H1 (cell line): ENCODE data around the gene NAGA. TPM values are rescaled to one million over a fixed set of nuclear protein-coding genes. Genes with fewer than 3 reads are reported as not detected.

Experiments
- ATF3 ChIP-seq: IDR thresholded peaks from 2 replicates; pipeline ENCODE4 v1.6.1; 2011; ENCODE audit warnings: low read depth, mild to moderate bottlenecking, low read length; ENCODE audit not compliant: insufficient read depth
- BCL11A ChIP-seq, 2 experiments: IDR thresholded peaks; one replicate each; pipeline ENCODE4 v1.6.1; 2011; ENCODE audit warnings: low read depth in 2 of 2, low read length in 2 of 2, mild to moderate bottlenecking in 2 of 2
- CREB1 ChIP-seq: IDR thresholded peaks from 2 replicates; pipeline ENCODE4 v1.6.1; 2012; ENCODE audit warnings: inconsistent platforms
- CTBP2 ChIP-seq: IDR thresholded peaks from 2 replicates; pipeline ENCODE4 v1.7.0; 2011; ENCODE audit warnings: borderline replicate concordance, mild to moderate bottlenecking, moderate library complexity, mixed read lengths, low read length; ENCODE audit not compliant: insufficient read depth, insufficient read length
- EP300 ChIP-seq, 2 experiments: IDR thresholded peaks; 1 replicate in 1 of 2; 2 replicates in 1 of 2; pipeline ENCODE4 v1.6.1; 2011 to 2012; ENCODE audit warnings: low read depth in 2 of 2, low read length in 2 of 2, mild to moderate bottlenecking in 2 of 2, borderline replicate concordance in 1 of 2, inconsistent platforms in 1 of 2, moderate library complexity in 1 of 2
- EZH2 ChIP-seq: fragments of 200-600 bp; sonication (generic); IDR thresholded peaks from 2 replicates; pipeline ENCODE4 v1.7.1; 2012; ENCODE audit warnings: low read depth, mild to moderate bottlenecking, moderate library complexity, low read length, inconsistent platforms; ENCODE audit not compliant: severe bottlenecking
- JUND ChIP-seq: IDR thresholded peaks from 2 replicates; pipeline ENCODE4 v1.6.1; 2011; ENCODE audit warnings: mild to moderate bottlenecking, improper control_type of control experiment, low read length
- KDM1A ChIP-seq: fragments of 200-600, 300-600 bp; sonication (generic); IDR thresholded peaks from 2 replicates; pipeline ENCODE4 v1.7.1; 2016; ENCODE audit warnings: mild to moderate bottlenecking, low read length, borderline replicate concordance
- KDM4A ChIP-seq: IDR thresholded peaks from one replicate; pipeline ENCODE4 v1.7.1; 2012; ENCODE audit warnings: low read depth, mild to moderate bottlenecking, moderate library complexity, low read length, inconsistent platforms; ENCODE audit not compliant: severe bottlenecking
- KDM5A ChIP-seq: fragments of 200-600 bp; IDR thresholded peaks from 2 replicates; pipeline ENCODE4 v1.7.1; 2012; ENCODE audit warnings: mild to moderate bottlenecking, low read length, inconsistent platforms, mixed read lengths
- MAFK ChIP-seq: IDR thresholded peaks from 2 replicates; pipeline ENCODE4 v1.6.1; 2012; ENCODE audit warnings: low read depth, mild to moderate bottlenecking, improper control_type of control experiment, low read length
- NRF1 ChIP-seq: IDR thresholded peaks from 2 replicates; pipeline ENCODE4 v1.6.1; 2011; ENCODE audit warnings: mild to moderate bottlenecking, low read depth, low read length, improper control_type of control experiment
- POLR2AphosphoS5 ChIP-seq: IDR thresholded peaks from 2 replicates; pipeline ENCODE4 v1.6.1; 2011; ENCODE audit warnings: low read depth, low read length
- RAD21 ChIP-seq, 2 experiments: IDR thresholded peaks in 1 of 2; conservative IDR thresholded peaks in 1 of 2; 2 replicates each; pipeline ENCODE4 v1.6.1; 2011; ENCODE audit warnings: low read depth in 2 of 2, low read length in 2 of 2, improper control_type of control experiment in 1 of 2, inconsistent platforms in 1 of 2, mild to moderate bottlenecking in 1 of 2, moderate library complexity in 1 of 2
- RBBP5 ChIP-seq: IDR thresholded peaks from 2 replicates; pipeline ENCODE4 v1.7.1; 2012; ENCODE audit warnings: low read depth, mild to moderate bottlenecking, inconsistent platforms, low read length, moderate library complexity, borderline replicate concordance
- RFX5 ChIP-seq: IDR thresholded peaks from 2 replicates; pipeline ENCODE4 v1.6.1; 2011; ENCODE audit warnings: low read depth, low read length, improper control_type of control experiment, borderline replicate concordance
- SAP30 ChIP-seq: fragments of 300-600 bp; sonication (generic); IDR thresholded peaks from 2 replicates; pipeline ENCODE4 v1.7.1; 2012; ENCODE audit warnings: low read length, moderate library complexity, mild to moderate bottlenecking, inconsistent platforms; ENCODE audit not compliant: insufficient read depth, insufficient replicate concordance
- SIN3A ChIP-seq, 2 experiments: IDR thresholded peaks in 1 of 2; conservative IDR thresholded peaks in 1 of 2; 2 replicates each; pipeline ENCODE4 v1.6.1; 2011 to 2012; ENCODE audit warnings: low read length in 2 of 2, improper control_type of control experiment in 1 of 2, low read depth in 1 of 2, mild to moderate bottlenecking in 1 of 2
- SP4 ChIP-seq: IDR thresholded peaks from 2 replicates; pipeline ENCODE4 v1.6.1; 2012; ENCODE audit warnings: low read length, inconsistent platforms
- TAF1 ChIP-seq: IDR thresholded peaks from 2 replicates; pipeline ENCODE4 v1.6.1; 2011; ENCODE audit warnings: mild to moderate bottlenecking, low read depth, low read length
- TBP ChIP-seq: IDR thresholded peaks from 2 replicates; pipeline ENCODE4 v1.6.1; 2011; ENCODE audit warnings: low read depth, low read length, improper control_type of control experiment
- polyA plus RNA-seq, 7 experiments: library from polyadenylated mRNA; depleted of rRNA in 3 of 7; stranded (reverse) in 5 of 7; unstranded in 2 of 7; fragments of >200 nt in 5 of 7; fragments of 200-250 nt in 2 of 7; gene quantifications; 1 replicate in 5 of 7; 2 replicates in 1 of 7; 4 replicates in 1 of 7; pipeline versions ENCODE4 v1.2.1 to v1.2.3, GENCODE V29; 2011 to 2013; ENCODE audit warnings: missing spikeins in 2 of 7, mixed read lengths in 2 of 7
- total RNA-seq: library from RNA; stranded (reverse); fragmentation: NEBNext Ultra II Directional; extraction: Animal tissue kit (Norgen Biotek cat#: 25700); gene quantifications from 2 replicates; pipeline ENCODE4 v1.2.1, GENCODE V29; 2021

NAGA gene
- total and polyA plus RNA-seq, 2 of the 8 experiments (the other 6 are each of a cell fraction or from before 2014, with no cell fraction given) = 14.8 to 30.7 TPM

- TF ChIP-seq TAF1 (peak; percentile 51), JUND (no peak), SIN3A (conservative IDR thresholded peaks at IDR 0.05 in 1 of 2, IDR thresholded peaks at IDR 0.05 in 1 of 2; ENCODE audit: low read depth in 1 of 2, low read length in 2 of 2) (peak in 1 of 2 experiments; percentile 84; a peak in 1 of 4 replicates), EZH2 (peak; percentile 16), BCL11A (IDR thresholded peaks at IDR 0.05; ENCODE audit: low read depth in 2 of 2, low read length in 2 of 2) (no peak), EP300 (IDR thresholded peaks at IDR 0.05; ENCODE audit: borderline replicate concordance in 1 of 2, low read depth in 2 of 2, low read length in 2 of 2) (no peak), CREB1 (no peak; the same call in 1 of the 2 replicates), CTBP2 (no peak), ATF3 (no peak), RAD21 (IDR thresholded peaks at IDR 0.05 in 1 of 2, conservative IDR thresholded peaks at IDR 0.05 in 1 of 2; ENCODE audit: low read depth in 2 of 2, low read length in 2 of 2) (no peak), KDM1A (no peak), KDM5A (no peak), RFX5 (no peak), SP4 (no peak), RBBP5 (no peak; the same call in 1 of the 2 replicates), TBP (peak; percentile 60; the same call in 1 of the 2 replicates), SAP30 (no peak), KDM4A (peak; percentile 31), POLR2AphosphoS5 (peak; percentile 76), NRF1 (no peak), MAFK (no peak)
Measured at GRCh38 chr22:42070517-42071422, at the start of gene NAGA (continued).
